K562 (cell line): ENCODE data around the gene PLEKHG4B.

ENCODE experiments used
- HMG20B ChIP-seq: fragments of 250-450 bp; sonication (Bioruptor Pico); IDR thresholded peaks from 2 replicates; pipeline ENCODE4 v1.5.0; 2021; ENCODE audit warnings: mild to moderate bottlenecking
- NR3C1 ChIP-seq: sonication (generic); formaldehyde crosslinking; IDR thresholded peaks from 2 replicates; pipeline ENCODE4 v1.8.1; 2022; ENCODE audit warnings: missing genetic modification reagents

DNA sequence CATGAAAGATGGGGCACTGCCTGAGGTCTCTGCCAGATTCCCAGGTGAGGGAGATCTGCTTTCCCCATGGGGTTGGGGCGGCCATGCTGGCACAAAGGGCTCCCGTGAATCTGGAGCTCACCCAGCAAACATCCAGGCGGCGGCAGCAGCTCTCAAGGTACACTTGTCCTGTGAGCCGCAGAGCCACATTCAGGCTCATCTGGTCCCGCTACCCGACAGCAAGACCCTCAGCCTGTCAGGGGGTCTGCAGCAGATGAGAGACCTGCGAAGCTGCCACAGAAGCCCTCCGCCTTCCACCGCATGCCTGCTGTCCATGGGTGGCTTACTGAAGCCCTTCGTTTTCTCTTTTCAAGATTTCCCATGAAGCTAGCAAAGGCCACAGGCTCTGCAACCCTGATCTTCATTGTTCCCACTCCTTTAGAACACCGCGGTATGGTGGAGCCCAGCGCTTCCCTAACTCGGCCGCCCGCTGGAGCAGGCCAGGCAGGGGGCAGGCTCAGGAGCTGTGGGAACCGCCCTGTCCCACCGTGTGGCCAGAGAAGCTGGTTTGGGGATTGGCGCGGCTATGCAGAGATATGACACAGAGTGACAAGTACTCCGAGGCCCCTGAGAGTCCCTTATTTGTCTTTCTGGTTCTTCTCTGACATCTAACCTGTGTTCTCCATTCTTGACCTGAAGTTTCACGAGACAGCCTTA, 108.1 kb downstream of the PLEKHG4B start:
- no peak for TF ChIP-seq HMG20B
- TF ChIP-seq NR3C1: no peak
